OCI-LY3 (cell line): Measurements from ENCODE around the gene TCIRG1.

ENCODE experiments used
- EZH2phosphoT487 ChIP-seq: fragments of 200-600 bp; shearing (Covaris generic); IDR thresholded peaks from 2 replicates; pipeline ENCODE4 v1.6.1; 2018; ENCODE audit warnings: antibody characterized with exemption, mixed run types, low read depth
- TF ChIP-seq, protein P1 (sequence below): fragments of 200-600, 300-600 bp; sonication (generic); IDR thresholded peaks from 2 replicates; pipeline ENCODE4 v1.5.1; 2014; ENCODE audit warnings: antibody characterized with exemption, low read length, low read depth

DNA sequence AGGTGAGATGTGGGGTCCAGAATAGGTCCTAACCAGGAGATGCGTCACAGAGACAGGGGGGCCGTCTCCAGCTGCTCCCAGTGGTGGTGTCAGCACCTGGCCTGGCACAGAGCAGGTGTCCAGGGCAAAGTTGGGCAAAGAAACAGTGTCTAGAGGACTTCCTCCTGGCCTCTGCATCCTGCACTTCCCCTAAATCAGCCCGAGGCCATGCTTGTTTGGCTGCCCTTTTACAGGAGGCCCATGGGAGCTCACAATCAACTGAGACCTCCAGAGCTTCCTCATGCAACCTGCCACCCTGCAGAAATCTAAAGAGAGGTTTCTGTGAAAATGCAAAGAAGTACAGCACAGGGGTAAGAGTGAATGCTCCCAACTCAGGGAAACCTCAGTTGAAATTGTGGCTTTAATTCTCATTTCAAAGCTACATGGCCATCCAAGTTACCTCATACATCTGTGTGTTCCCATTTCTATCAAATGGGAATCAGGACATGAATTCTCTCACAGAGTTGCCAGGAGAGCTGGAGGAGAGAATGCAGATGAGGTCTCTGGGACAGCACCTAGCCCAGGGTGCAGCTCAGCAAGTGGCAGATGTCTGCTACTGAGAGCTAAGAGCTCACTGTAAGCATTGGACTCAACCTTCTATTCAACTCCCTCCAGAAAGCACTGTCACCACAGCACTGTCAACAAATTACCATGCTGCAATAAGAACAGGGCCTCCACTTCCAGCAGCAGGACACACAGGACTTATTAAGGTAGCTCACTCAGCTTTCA lies 32.6 kb downstream of the TCIRG1 start:
- TF ChIP-seq, protein P1, sequence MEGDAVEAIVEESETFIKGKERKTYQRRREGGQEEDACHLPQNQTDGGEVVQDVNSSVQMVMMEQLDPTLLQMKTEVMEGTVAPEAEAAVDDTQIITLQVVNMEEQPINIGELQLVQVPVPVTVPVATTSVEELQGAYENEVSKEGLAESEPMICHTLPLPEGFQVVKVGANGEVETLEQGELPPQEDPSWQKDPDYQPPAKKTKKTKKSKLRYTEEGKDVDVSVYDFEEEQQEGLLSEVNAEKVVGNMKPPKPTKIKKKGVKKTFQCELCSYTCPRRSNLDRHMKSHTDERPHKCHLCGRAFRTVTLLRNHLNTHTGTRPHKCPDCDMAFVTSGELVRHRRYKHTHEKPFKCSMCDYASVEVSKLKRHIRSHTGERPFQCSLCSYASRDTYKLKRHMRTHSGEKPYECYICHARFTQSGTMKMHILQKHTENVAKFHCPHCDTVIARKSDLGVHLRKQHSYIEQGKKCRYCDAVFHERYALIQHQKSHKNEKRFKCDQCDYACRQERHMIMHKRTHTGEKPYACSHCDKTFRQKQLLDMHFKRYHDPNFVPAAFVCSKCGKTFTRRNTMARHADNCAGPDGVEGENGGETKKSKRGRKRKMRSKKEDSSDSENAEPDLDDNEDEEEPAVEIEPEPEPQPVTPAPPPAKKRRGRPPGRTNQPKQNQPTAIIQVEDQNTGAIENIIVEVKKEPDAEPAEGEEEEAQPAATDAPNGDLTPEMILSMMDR = no peak
- TF ChIP-seq EZH2phosphoT487 = no peak
